HG02970 (cell line): ENCODE results near the gene MRAP.

Experiments used
- ATAC-seq: cut with Tn5 transposase; IDR thresholded peaks from one replicate; pipeline ENCODE4 v1.9.1; 2021; ENCODE audit warnings: mild to moderate bottlenecking, moderate library complexity, moderate number of reproducible peaks; ENCODE audit not compliant: unreplicated experiment, low FRiP score

MRAP gene

DNA sequence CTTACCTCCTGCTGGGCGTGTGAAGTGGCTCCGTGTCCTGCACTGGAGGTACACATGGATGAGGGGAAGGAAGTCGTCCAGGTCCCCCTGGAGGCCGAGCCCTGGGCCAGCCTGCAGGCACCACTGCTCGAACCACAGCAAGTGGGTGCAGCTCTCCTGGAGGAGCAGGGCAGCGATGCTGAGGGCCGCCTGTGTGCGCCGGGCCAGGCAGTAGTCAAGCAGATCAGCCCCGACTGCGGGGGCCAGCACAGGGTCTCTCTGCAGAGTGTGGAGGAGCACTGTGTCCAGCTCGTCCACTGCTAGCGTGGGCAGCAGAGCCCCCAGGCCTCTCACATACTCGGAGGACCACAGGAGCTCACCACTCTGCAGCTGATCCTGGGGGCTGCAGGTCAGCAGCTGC lies 48.3 kb downstream of the MRAP start:
- no peak for ATAC-seq

DNA sequence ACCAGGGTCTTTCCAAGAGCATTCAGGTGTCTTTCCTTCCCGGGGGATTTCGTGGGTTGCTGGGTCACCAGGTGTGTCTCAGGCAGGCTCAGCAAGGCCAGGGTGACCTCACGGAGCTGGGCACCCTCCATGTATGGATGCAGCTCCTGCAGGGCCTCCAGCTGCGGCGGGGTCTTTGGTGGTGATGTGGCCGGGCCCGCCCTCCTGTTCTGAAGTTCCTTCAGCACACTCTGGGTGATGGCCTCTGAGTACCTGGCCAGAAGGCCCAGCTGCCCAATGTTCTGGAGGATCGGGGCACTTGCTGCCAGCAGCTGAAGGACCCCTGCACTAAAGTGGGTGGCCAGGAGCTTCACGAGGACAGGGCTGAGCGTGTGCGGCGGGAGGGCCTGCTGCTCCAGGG lies 48.7 kb downstream of the MRAP start:
- no peak for ATAC-seq

DNA sequence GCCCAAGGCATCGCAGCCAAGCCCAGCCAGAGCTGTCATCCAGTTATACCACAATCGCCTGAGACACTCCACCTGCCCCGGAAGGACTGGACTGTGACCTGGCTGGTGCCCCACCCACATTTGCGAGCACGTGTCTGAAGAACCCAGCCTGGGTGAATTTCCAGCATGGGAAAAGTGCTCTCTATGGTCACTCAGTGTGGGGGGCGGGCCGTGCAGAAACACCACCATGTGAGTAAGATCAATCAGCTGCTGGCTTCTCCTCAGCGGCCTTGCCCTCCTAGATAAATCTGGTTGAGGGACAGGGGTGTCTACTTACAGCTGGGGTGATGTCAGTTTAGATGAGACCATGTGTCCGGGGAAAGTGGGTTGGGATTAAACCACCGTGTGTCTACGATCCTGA lies 49.3 kb downstream of the MRAP start:
- ATAC-seq: no peak

DNA sequence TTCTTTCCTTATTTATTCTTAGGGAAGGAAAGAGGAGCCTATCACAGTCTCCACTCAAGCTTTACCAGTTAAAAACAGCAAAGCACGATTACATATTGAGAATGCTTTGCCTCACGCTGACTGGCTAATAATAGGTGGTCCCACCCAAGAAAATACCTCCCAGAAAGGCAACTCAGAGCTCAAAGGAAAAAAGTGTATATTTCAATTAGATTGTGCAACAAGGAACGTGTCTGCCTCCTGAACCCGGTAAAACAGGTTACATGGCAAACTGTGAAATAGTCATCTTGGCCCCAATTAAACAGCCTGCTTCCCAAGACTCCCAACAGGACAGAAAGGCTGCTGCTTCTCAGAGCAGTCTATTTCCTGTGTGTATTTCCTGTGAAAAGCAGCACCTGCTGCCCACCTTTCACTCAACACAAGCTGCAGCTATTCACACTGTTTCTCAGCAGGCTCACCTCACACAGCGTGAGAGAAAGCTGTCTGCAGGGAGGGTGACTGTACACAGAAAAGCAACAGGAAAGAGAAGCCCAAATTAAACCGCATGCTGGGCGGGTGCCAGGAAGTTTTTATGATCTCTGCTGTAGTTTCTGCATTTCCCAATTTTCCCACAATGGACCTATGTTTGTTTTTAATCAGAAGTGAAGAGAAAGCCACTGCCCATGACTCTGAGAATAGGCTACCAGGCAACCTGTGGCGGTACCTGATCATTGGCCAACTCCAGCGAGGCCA lies 50.1 kb downstream of the MRAP start:
- ATAC-seq: no peak

DNA sequence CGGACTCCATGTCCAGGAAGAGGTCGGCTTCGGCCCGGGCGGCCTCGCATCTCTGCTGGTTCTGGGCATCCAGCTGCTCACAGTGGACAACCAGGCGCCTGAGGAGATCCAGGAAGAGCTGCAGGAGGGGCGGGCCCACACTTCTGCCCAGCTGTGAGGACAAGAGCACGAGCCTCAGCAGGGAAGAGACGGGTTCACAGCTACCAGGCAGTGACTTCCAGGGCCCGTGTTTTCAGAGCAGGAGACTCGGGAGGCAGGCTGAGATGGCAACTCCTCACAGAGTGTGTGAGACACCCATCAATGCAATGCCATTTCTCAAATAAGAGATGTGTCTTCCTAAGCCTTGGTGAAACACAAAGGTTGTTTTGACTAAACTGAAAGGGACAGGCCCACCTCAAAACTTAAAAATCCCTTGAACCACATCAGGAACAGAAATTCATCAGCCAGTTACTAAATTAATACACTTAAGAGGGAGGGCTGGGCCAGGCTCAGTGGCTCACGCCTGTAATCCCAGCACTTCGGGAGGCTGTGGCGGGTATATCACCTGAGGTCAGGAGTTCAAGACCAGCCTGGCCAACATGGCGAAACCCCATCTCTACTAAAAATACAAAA lies 50.8 kb downstream of the MRAP start:
- no peak for ATAC-seq

DNA sequence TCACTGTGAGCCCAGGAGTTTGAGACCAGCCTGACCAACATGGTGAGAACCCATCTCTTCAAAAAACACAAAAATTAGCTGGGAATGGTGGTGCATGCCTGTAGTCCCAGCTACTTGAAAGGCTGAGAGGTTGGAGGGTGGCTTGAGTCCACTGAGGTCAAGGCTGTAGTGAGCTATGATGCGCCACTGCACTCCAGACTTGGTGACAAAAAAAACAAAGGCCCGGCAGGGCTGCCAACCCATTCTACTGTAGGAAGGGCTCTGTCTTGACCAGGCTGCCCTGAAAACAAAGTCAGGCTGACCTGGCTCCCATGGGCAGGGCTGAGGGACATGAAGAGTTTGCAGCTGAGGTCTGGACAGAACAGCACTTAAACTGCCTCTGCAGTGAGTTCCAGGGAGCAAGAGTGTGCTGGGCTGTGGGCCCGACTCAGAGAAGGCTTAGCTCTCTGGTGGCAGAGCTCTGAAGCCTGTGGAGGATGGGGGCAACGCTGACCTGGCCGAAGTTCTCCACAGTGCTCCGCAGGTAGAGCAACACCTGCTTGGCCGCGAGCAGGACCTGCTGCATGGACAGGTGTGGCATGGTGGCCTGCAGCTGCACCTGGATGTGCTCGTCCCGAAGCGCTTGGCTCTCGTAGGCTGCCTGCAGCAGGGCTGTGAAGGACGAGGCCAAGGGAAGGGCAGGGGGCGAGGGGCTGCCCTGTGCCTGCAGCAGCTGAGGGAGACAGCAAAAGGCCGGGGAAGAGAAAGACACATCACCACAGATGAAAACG lies 51.7 kb downstream of the MRAP start:
- ATAC-seq: no peak

DNA sequence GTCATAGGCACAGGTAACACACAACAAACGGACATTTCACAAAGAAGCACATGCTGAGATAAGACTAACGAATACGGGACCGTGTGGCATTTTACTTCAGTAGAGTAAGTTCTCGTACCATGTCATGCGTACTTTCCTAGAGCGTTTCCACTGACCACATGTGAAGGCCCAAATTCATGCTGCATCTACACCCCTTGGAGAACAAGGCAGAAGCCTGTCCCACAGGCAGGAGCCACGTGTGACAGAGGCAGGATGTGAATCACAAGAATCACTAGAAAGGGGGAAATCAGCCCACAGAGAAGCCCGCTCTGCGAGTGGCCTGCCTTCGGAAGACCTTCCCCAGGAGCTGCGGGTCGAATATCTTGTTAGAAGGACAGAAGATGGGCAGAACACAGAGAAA lies 52.3 kb downstream of the MRAP start:
- ATAC-seq: no peak

DNA sequence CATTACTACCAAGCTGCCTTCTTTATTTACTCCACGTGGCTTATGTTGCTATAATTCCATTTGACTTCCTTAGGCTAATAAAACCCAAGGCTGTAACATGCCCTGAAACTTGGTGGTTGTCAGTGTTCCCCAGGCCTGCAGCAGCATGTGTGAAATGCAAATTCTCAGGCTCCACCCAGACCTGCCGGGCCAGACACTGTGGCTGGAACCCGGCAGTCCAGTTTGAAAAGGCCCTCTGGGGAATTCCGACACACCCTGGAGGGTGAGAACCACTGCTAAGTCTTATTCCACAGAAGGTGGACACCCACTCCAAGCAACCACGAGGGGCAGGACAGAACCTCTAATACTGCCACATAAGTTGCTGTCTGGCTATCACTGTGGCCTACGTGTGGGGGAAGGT lies 52.8 kb downstream of the MRAP start:
- ATAC-seq: no peak

DNA sequence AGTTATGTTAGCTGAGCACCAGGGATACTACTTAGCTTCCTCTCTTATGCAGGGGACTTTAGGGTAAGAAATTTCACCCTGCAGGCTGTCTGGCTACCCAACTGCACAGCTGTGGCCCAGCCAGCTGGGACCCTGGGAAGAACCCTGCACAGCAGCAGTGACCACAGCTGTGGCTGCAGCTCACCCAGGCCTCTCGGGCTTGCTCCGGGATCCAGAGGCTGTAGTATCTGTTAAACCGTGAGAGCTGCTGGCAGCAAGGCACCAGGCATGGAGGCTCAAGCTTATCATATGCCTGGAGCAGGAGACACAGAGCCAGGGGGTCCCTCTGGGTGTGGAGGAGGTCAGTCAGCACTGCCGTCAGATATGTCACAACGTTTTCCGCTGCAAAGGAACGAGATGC lies 53.9 kb downstream of the MRAP start:
- no peak for ATAC-seq

DNA sequence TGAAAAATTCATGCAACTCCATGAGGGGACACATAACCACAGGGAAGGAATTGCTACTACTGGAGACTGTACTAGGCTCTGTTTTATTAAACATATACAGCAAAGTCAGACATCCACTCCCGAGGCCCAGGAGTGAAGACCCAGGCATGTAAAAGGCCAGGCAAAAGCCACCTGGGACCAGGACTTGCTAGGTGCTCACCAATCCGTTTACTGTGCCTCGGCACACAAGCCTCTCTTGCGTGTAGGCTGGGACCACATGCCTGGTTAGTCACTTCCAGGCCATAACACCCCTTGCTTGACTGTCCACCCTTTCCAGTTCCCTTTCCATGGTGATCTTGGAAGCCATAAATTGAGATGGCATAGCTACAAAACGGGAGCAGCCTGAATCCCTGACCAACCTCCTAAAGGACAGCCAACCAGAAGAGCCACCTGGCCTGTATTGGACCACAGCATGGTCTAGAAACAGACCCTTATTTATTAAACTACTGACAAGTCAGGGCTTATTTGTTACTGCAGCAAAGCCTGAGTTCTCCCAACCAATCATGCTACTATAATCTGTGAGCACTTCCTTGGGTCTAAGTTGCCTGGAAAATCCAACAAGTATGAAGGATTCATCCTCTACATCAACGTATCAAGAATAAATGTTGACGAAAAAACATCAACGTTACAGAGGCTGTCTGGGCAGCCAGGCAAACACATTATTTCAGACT lies 54.5 kb downstream of the MRAP start:
- ATAC-seq: no peak

DNA sequence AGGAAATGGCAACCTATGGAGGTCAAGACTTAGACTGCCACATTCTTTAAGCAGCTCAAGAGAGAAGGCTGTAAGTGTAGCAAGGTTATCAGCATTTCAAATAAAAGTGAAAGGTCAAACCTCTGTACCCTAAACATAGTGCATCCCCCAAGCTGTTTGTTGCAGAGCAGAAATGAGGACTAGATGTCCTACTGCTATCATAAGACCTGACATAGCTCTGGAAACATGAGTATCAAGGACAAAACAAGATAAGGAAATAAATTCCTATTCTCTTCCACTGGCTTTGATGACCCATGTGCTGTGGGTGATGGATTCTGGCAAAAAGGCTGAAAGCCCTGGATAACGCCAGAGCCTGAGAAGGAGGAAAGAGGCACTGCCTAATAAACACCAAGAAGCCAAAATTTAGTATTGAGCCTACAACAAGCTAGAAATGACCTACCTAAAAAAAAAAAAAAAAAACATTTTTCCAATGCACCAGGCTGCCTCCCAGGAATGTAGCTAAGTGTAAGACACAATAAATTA lies 58.3 kb downstream of the MRAP start:
- no peak for ATAC-seq

DNA sequence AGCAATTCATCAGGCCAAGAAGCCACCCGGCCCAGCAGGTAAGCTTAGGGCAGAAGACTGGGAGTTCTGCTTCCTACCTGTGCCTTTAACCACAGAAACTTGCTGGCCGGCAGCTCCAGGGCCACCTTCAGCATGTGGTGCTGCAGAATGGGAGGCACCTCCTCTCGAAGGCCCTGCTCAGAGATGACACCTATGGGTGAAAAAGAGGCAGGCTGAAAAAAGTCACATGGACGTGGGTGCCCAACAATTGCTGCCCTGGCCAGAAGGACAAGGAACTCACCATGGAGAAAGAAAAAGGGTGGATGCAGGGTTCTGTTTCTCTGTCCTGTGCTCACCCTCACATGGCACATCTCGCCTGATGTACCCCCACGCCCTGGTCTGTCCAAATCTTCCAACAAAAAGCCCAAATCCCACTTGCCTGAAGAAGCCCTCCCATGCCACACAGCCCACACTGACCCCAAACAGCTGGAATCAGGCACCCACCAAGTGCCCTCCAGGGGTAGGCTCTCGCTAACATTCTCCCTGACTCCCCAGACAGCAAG lies 61.1 kb downstream of the MRAP start:
- ATAC-seq: no peak

DNA sequence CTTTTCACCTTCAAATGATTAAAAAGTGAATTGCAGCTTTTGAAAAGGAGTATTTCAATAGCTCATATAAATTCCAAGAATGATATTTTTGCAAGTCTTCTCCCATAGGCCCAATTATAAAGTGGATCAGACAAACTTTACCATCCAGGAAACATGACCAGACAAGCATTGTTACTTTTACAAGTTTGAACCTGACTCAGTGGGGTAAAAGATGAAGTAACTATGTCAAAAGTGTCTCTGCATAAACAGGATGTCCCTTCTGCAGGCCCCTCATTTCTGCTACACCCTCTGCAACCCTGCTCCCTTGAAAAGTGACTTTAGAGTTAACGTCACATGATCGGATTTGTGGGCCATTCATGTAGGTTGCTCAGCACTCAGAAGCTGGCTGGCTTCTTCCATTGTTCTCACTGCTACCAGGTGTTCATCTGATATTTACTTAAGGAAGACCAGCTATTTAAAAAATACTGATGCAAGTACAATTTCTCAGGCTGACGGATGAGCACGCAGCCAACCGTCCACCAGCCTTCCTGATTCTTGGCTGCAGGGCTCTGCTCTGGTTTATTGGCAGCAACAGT lies 61.8 kb downstream of the MRAP start:
- ATAC-seq: no peak
